Smooth muscle cell (in vitro differentiated cells): Measurements from ENCODE around the gene SLC22A5. TPM values are rescaled to one million over a fixed set of nuclear protein-coding genes. Genes with fewer than 3 reads are reported as not detected.

ENCODE experiments used
- DNase-seq: peaks from one replicate; lab custom pipeline; 2025; ENCODE audit not compliant: unreplicated experiment; lab: John Stamatoyannopoulos, UW
- H2AFZ ChIP-seq: fragments of 200-600 bp; sonication (generic); 2 replicates; pipeline ENCODE4 v1.6.0; 2016; ENCODE audit warnings: antibody characterized with exemption, low read depth, mild to moderate bottlenecking
- H3F3A ChIP-seq: fragments of 200-600 bp; sonication (generic); 2 replicates; pipeline ENCODE4 v1.6.0; 2017; ENCODE audit warnings: antibody characterized with exemption, low read depth
- H3K27ac ChIP-seq: fragments of 200-600 bp; sonication (generic); 2 replicates; pipeline ENCODE4 v1.5.1; 2016; ENCODE audit warnings: low read depth, mild to moderate bottlenecking
- H3K27me3 ChIP-seq: fragments of 200-600 bp; sonication (generic); 2 replicates; pipeline ENCODE4 v1.6.1; 2016; ENCODE audit warnings: low read depth, mild to moderate bottlenecking
- H3K36me3 ChIP-seq: fragments of 200-600 bp; sonication (generic); 2 replicates; pipeline ENCODE4 v1.5.1; 2016; ENCODE audit warnings: low read depth
- H3K4me1 ChIP-seq: fragments of 200-600 bp; sonication (generic); 2 replicates; pipeline ENCODE4 v1.5.1; 2016; ENCODE audit warnings: low read depth
- H3K4me2 ChIP-seq: fragments of 200-600 bp; sonication (generic); 2 replicates; pipeline ENCODE4 v1.6.0; 2016; ENCODE audit warnings: mild to moderate bottlenecking
- H3K4me3 ChIP-seq: fragments of 200-600 bp; sonication (generic); 2 replicates; pipeline ENCODE4 v1.5.1; 2016; ENCODE audit warnings: mild to moderate bottlenecking
- H3K79me2 ChIP-seq: fragments of 200-600 bp; sonication (generic); 2 replicates; pipeline ENCODE4 v1.6.0; 2016; ENCODE audit warnings: low read depth, mild to moderate bottlenecking
- H3K9ac ChIP-seq: fragments of 200-600 bp; sonication (generic); 2 replicates; pipeline ENCODE4 v1.6.0; 2016; ENCODE audit warnings: low read depth
- H3K9me3 ChIP-seq: fragments of 200-600 bp; sonication (generic); replicated peaks from 2 replicates; pipeline ENCODE4 v1.5.1; 2016; ENCODE audit warnings: low read depth
- H4K20me1 ChIP-seq: fragments of 200-600 bp; sonication (generic); 2 replicates; pipeline ENCODE4 v1.6.0; 2016; ENCODE audit warnings: low read depth
- CTCF ChIP-seq: fragments of 200-600 bp; sonication (generic); IDR thresholded peaks from 2 replicates; pipeline ENCODE4 v1.5.1; 2017; ENCODE audit warnings: borderline replicate concordance, mild to moderate bottlenecking, antibody characterized with exemption; ENCODE audit not compliant: insufficient read depth, poor library complexity, severe bottlenecking
- WGBS: methylation state at CpG from one replicate; pipeline ENCODE4 v1.1.7; 2016; ENCODE audit warnings: low lambda C conversion rate; 5-methylcytosine and 5-hydroxymethylcytosine counted together
- polyA plus RNA-seq: library from polyadenylated mRNA; unstranded; fragments of >200 nt; fragmentation: Nextera tagmentation; extraction: Ambion mirVana; gene quantifications from 2 replicates; pipeline ENCODE4 v1.2.1, GENCODE V29; 2016
- total RNA-seq: library from RNA; depleted of rRNA; stranded (reverse); fragments of >200 nt; gene quantifications from 2 replicates; pipeline ENCODE4 v1.2.3, GENCODE V29; 2014

The SLC22A5 gene
- total and polyA plus RNA-seq, 2 experiments from 2014 or later, result 1.5 to 4.6 TPM

GRCh38 chr5:132380741-132381140 is 11.2 kb downstream of the SLC22A5 start:
- Histone ChIP-seq H3K9ac (no peak overlapping the region), H3F3A (no peaks in the 10 kb centered on the region), H2AFZ (no peak overlapping the region), H3K36me3 (no peaks in the 10 kb centered on the region), H3K9me3 (no peaks in the 10 kb centered on the region), H3K4me1 (no peaks in the 10 kb centered on the region), H4K20me1 (peaks cover 4% of the 10 kb centered on the region), H3K4me2 (no peak overlapping the region), H3K27ac (peak overlapping the region; percentile 0), H3K79me2 (no peaks in the 10 kb centered on the region), H3K4me3 (no peak overlapping the region), H3K27me3 (no peaks in the 10 kb centered on the region)
- no peak for TF ChIP-seq CTCF
- WGBS, result 90% methylated on average over 2 of the region's 2 CpGs
- DNase-seq, result no peak

GRCh38 chr5:132381614-132382013 is 12.1 kb downstream of the SLC22A5 start:
- H3K27me3 ChIP-seq, result no peaks in the 10 kb centered on the region
- peaks cover under 1% of the 10 kb centered on the region for H3F3A ChIP-seq
- DNase-seq, result no peak
- no peaks in the 10 kb centered on the region for H4K20me1 ChIP-seq
- peak overlapping the region; percentile 0 for H3K27ac ChIP-seq
- H3K4me3 ChIP-seq, result no peak overlapping the region
- H3K4me1 ChIP-seq, result no peaks in the 10 kb centered on the region
- H3K79me2 ChIP-seq, result no peaks in the 10 kb centered on the region
- H3K9me3 ChIP-seq, result no peaks in the 10 kb centered on the region
- H2AFZ ChIP-seq, result no peak overlapping the region
- TF ChIP-seq CTCF, result no peak
- H3K9ac ChIP-seq, result no peak overlapping the region
- 92% methylated on average over 1 of the region's 1 CpG for WGBS
- H3K36me3 ChIP-seq, result no peaks in the 10 kb centered on the region
- no peak overlapping the region for H3K4me2 ChIP-seq

- no peak for DNase-seq
- no peak overlapping the region for H3K4me2 ChIP-seq
- no peak overlapping the region for H3K27ac ChIP-seq
- WGBS, result 85% methylated on average over 1 of the region's 1 CpG
- H3K9ac ChIP-seq, result no peak overlapping the region
- no peaks in the 10 kb centered on the region for H3K27me3 ChIP-seq
- no peaks in the 10 kb centered on the region for H4K20me1 ChIP-seq
- no peak overlapping the region for H2AFZ ChIP-seq
- H3F3A ChIP-seq, result peaks cover 7% of the 10 kb centered on the region
- H3K79me2 ChIP-seq, result no peaks in the 10 kb centered on the region
- H3K4me3 ChIP-seq, result no peak overlapping the region
- no peaks in the 10 kb centered on the region for H3K9me3 ChIP-seq
- no peak for TF ChIP-seq CTCF
- peaks cover 3% of the 10 kb centered on the region for H3K4me1 ChIP-seq
- no peaks in the 10 kb centered on the region for H3K36me3 ChIP-seq
These were observed 13.8 kb downstream of the SLC22A5 start for GRCh38 chr5:132383261-132383660.

DNA sequence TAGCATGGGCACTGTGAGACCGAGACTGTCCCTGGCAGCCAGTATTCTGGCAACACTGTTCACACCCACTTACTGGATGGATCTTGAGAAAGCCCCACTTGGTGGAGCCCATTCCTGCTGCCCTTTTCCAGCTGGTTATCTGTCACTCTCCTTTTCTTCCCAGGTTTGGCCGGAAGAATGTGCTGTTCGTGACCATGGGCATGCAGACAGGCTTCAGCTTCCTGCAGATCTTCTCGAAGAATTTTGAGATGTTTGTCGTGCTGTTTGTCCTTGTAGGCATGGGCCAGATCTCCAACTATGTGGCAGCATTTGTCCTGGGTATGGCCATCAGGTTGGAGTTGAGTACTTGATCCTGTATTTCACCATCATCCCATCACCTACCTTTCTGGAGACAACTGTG is 14.5 kb downstream of the SLC22A5 start:
- no peak overlapping the region for H3K4me2 ChIP-seq
- WGBS, result 86% methylated on average over 5 of the region's 5 CpGs

More for the DNA sequence above, 14.5 kb downstream of the SLC22A5 start:
- Histone ChIP-seq H2AFZ (no peak overlapping the region), H3K36me3 (no peaks in the 10 kb centered on the region), H3K4me1 (peaks cover 3% of the 10 kb centered on the region), H4K20me1 (no peaks in the 10 kb centered on the region), H3K27me3 (no peaks in the 10 kb centered on the region), H3K9me3 (no peaks in the 10 kb centered on the region), H3K9ac (no peak overlapping the region), H3K27ac (no peak overlapping the region), H3F3A (peaks cover 14% of the 10 kb centered on the region), H3K79me2 (no peaks in the 10 kb centered on the region), H3K4me3 (no peak overlapping the region)
- no peak for DNase-seq
- TF ChIP-seq CTCF, result no peak
